ENCODE data around the gene BBS7.

Gene BBS7

GRCh38 chr4:121869841-121870822 lies at the start of gene BBS7:
BBS7 (minus strand) TSS chr4:121870474; CDS start chr4:121870313, 161 bp downstream.
- DNase-seq (ENCODE audit: low read depth in 2 of 2), result peak; percentile 94 to 96

GRCh38 chr4:121913667-121914066 lies 43.4 kb upstream of the BBS7 start:
- no peak for DNase-seq (ENCODE audit: low read depth in 2 of 2)

GRCh38 chr4:121908346-121908745 lies 38.1 kb upstream of the BBS7 start:
- DNase-seq (ENCODE audit: low read depth in 2 of 2), result no peak

GRCh38 chr4:121900132-121900983 lies 30.1 kb upstream of the BBS7 start:
- peak; percentile 7 to 27 for DNase-seq (ENCODE audit: low read depth in 2 of 2)

- no peak for DNase-seq (ENCODE audit: low read depth in 2 of 2)
Measured at GRCh38 chr4:121898150-121898549, 27.9 kb upstream of the BBS7 start.

GRCh38 chr4:121888134-121888533 lies 17.9 kb upstream of the BBS7 start:
- no peak for DNase-seq (ENCODE audit: low read depth in 2 of 2)

GRCh38 chr4:121885115-121885514 lies 14.8 kb upstream of the BBS7 start:
- no peak for DNase-seq (ENCODE audit: low read depth in 2 of 2)

- no peak for DNase-seq (ENCODE audit: low read depth in 2 of 2)
Measured at GRCh38 chr4:121881158-121881557, 10.9 kb upstream of the BBS7 start.

GRCh38 chr4:121879135-121879534 lies 8.9 kb upstream of the BBS7 start:
- DNase-seq (ENCODE audit: low read depth in 2 of 2), result no peak

GRCh38 chr4:121877041-121877773 lies 6.9 kb upstream of the BBS7 start:
- no peak for DNase-seq (ENCODE audit: low read depth in 2 of 2)

- DNase-seq (ENCODE audit: low read depth in 2 of 2), result no peak
Measured at GRCh38 chr4:121876070-121876469, 5.8 kb upstream of the BBS7 start.

- DNase-seq (ENCODE audit: low read depth in 2 of 2), result no peak
Measured at GRCh38 chr4:121875652-121876051, 5.4 kb upstream of the BBS7 start.

- DNase-seq (ENCODE audit: low read depth in 2 of 2), result no peak
Measured at GRCh38 chr4:121873604-121874003, 3.3 kb upstream of the BBS7 start.

GRCh38 chr4:121863799-121864198 lies 6.5 kb downstream of the BBS7 start:
- DNase-seq (ENCODE audit: low read depth in 2 of 2), result no peak

- DNase-seq (ENCODE audit: low read depth in 2 of 2), result no peak
Measured at GRCh38 chr4:121861426-121861825, 8.8 kb downstream of the BBS7 start.

GRCh38 chr4:121860121-121860520 lies 10.2 kb downstream of the BBS7 start:
- no peak for DNase-seq (ENCODE audit: low read depth in 2 of 2)

GRCh38 chr4:121851354-121851753 lies 18.9 kb downstream of the BBS7 start:
- no peak for DNase-seq (ENCODE audit: low read depth in 2 of 2)

GRCh38 chr4:121846662-121847061 lies 23.6 kb downstream of the BBS7 start:
- DNase-seq (ENCODE audit: low read depth in 2 of 2), result no peak

GRCh38 chr4:121842862-121843261 lies 27.4 kb downstream of the BBS7 start:
- no peak for DNase-seq (ENCODE audit: low read depth in 2 of 2)

- no peak for DNase-seq (ENCODE audit: low read depth in 2 of 2)
Measured at GRCh38 chr4:121838136-121838535, 32.1 kb downstream of the BBS7 start.

- DNase-seq (ENCODE audit: low read depth in 2 of 2), result no peak
Measured at GRCh38 chr4:121829511-121829910, 40.8 kb downstream of the BBS7 start.

GRCh38 chr4:121827853-121828252 lies 42.4 kb downstream of the BBS7 start:
- no peak for DNase-seq (ENCODE audit: low read depth in 2 of 2)

Measured in stimulated activated CD8-positive, alpha-beta memory T cell treated with anti-CD3 and anti-CD28 coated beads, Interleukin-15, amount 100 ng/mL, for 48 hours (primary cell).